OCI-LY7 (cell line): Measurements from ENCODE around the gene SNAP47. TPM values are rescaled to one million over a fixed set of nuclear protein-coding genes. Genes with fewer than 3 reads are reported as not detected.

Source experiments
- BruUV-seq: library from RNA; stranded (reverse); fragments of 400-500 nt; replicated peaks from 2 replicates; lab custom pipeline; 2021; lab: Mats Ljungman, UMichigan
- CTCF ChIA-PET: fragments of 300-600 bp; sonication (Branson Sonifier 250); formaldehyde crosslinking; loops from one replicate; lab custom pipeline; 2022; ENCODE audit warnings: antibody characterized with exemption; ENCODE audit not compliant: unreplicated experiment; lab: Charles Lee
- POLR2A ChIA-PET: fragments of 300-600 bp; sonication (Branson Sonifier 250); formaldehyde crosslinking; loops from one replicate; lab custom pipeline; 2022; ENCODE audit warnings: antibody characterized with exemption; lab: Charles Lee
- DNase-seq: peaks from one replicate; pipeline ENCODE4 v3.0.0-alpha.2; 2015; ENCODE audit warnings: low spot score
- H2AFZ ChIP-seq: fragments of 200-600 bp; sonication (generic), shearing (Covaris generic); 2 replicates; pipeline ENCODE4 v1.6.1; 2014; ENCODE audit warnings: mild to moderate bottlenecking, antibody characterized with exemption, low read length, moderate library complexity
- H3K27ac ChIP-seq: fragments of 200-600 bp; sonication (generic); 2 replicates; pipeline ENCODE4 v1.5.1; 2014; ENCODE audit warnings: mixed run types, low read depth, mild to moderate bottlenecking, moderate library complexity, low read length, inconsistent platforms; ENCODE audit not compliant: poor library complexity, severe bottlenecking
- H3K36me3 ChIP-seq: fragments of 200-600 bp; sonication (generic); 2 replicates; pipeline ENCODE4 v1.6.1; 2014; ENCODE audit warnings: mild to moderate bottlenecking, antibody characterized with exemption, low read length, moderate library complexity, mixed read lengths; ENCODE audit not compliant: insufficient read depth
- H3K4me1 ChIP-seq: fragments of 200-600 bp; sonication (generic); 2 replicates; pipeline ENCODE4 v1.5.1; 2014; ENCODE audit warnings: mild to moderate bottlenecking, low read length; ENCODE audit not compliant: insufficient read depth, poor library complexity, severe bottlenecking
- H3K4me2 ChIP-seq: fragments of 200-600 bp; sonication (generic); 2 replicates; pipeline ENCODE4 v1.6.1; 2014; ENCODE audit warnings: mild to moderate bottlenecking, low read length
- H3K4me3 ChIP-seq: fragments of 200-600 bp; sonication (generic); 2 replicates; pipeline ENCODE4 v1.5.1; 2014; ENCODE audit warnings: mild to moderate bottlenecking, low read depth, low read length; ENCODE audit not compliant: poor library complexity, severe bottlenecking
- H3K79me2 ChIP-seq: fragments of 200-600 bp; sonication (generic); 2 replicates; pipeline ENCODE4 v1.6.1; 2016; ENCODE audit warnings: low read depth, mild to moderate bottlenecking, low read length, moderate library complexity, mixed read lengths; ENCODE audit not compliant: insufficient read depth
- H3K9me2 ChIP-seq: fragments of 200-600 bp; sonication (generic); 2 replicates; pipeline ENCODE4 v1.6.1; 2016; ENCODE audit warnings: mild to moderate bottlenecking, low read length, mixed read lengths; ENCODE audit not compliant: insufficient read depth
- H3K9me3 ChIP-seq: fragments of 200-600 bp; sonication (generic); 2 replicates; pipeline ENCODE4 v1.6.1; 2014; ENCODE audit warnings: mild to moderate bottlenecking, mixed run types, low read length, mixed read lengths
- H4K20me1 ChIP-seq: fragments of 200-600 bp; sonication (generic); 2 replicates; pipeline ENCODE4 v1.6.1; 2014; ENCODE audit warnings: mild to moderate bottlenecking, antibody characterized with exemption, low read length, moderate library complexity, mixed read lengths; ENCODE audit not compliant: insufficient read depth
- CTCF ChIP-seq: fragments of 200-600 bp; sonication (generic); conservative IDR thresholded peaks from 2 replicates; pipeline ENCODE4 v1.5.1; 2014; ENCODE audit warnings: mild to moderate bottlenecking, antibody characterized with exemption, low read length, moderate library complexity, mixed read lengths
- EZH2phosphoT487 ChIP-seq: fragments of 200-600 bp; sonication (generic); IDR thresholded peaks from 2 replicates; pipeline ENCODE4 v1.6.1; 2018; ENCODE audit warnings: low read depth, borderline replicate concordance, mild to moderate bottlenecking, mixed run types, antibody characterized with exemption, low read length, moderate library complexity, mixed read lengths
- intact Hi-C: fragments of 100-400 bp; cut with micrococcal nuclease; formaldehyde crosslinking; loops from one replicate; pipeline ENCODE4 v1.10.0; 2022; ENCODE audit not compliant: unreplicated experiment
- total RNA-seq, 2 experiments: library from RNA; depleted of rRNA in 1 of 2; stranded (reverse); fragments of >200 nt in 1 of 2; shearing (Covaris generic) in 1 of 2; gene quantifications; 2 replicates each; pipeline ENCODE4 v1.2.3, GENCODE V29; 2014 to 2022

Gene SNAP47
- total RNA-seq, 2 experiments from 2014 or later = 29.8 to 44.2 TPM

DNA sequence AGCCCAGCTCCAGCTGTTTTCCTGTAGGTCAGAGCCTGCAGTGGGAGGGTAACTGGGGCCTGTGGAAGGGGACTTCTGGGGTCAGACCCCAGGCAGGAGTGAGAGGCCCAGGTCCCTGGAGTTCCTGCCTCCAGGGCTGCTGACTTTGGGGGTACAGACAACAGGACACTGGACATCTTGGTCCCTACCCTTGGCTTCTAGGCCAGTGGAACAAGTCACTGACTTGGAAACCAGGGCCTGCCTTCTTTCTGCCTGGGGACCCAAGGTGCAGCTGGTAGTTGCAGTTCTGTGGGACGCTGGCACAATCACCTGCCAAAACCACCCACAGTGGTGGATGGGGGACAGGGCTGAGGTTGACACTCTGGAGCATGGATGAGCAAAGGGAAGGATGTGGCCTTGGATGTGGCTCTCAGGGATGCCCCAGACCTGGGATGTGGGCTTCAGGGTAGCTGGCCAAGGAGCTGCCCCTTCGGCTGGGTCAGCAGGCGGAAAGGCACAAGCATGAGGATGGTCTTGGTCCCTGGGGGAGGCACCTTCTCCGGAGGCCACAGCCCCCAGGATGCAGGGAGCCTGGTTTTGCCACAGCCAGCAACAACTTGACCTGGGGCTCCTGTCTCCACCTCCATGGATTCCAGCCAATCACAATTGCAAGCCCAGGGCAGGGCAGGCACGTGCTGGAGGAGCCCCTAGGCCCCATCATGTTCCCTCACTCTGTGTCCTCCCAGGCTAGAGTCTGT, 5.9 kb upstream of the SNAP47 start:
- no TSS peak for BruUV-seq
- POLR2A ChIA-PET = no interaction called here

DNA sequence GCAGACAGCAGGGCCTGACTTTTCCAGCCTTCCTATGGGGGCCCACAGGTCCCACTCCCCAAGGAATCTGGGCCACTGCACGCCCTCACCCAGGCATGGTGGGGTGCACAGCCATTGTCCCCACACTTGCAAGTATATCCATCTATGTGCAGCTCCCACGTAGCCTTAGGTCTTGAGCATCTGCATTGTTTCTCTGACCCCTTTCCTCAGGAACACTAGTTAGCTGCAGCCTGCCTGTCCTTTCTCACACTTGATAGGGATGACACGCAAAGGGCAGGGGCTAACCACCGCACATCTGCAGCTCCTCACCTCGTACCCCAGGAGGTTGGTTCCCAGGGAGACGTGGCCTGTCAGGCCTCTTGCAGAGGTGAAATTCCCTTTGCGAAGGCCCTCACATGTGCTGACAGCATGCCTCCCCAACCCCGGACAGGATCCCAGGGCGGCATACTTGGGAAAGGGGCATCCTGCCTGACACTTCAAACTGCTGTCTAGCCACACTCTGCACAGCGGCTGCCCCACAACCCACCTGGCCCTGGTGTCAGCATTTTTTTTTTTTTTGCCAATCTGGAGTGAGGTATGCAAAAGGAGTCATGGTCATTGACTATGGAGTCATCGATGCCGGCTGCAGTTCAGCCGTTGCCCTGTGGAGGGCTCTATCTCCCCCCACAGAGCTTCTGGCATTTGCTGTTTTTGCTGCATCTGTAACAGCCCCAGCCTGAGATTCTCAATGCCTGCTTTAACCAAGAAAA, 5.2 kb upstream of the SNAP47 start:
- DNase-seq = peak; percentile 69
- peaks cover 24% of the 10 kb centered on the region for H3K36me3 ChIP-seq
- H3K79me2 ChIP-seq = peaks cover 13% of the 10 kb centered on the region
- H3K4me2 ChIP-seq = no peak overlapping the region
- BruUV-seq = no TSS peak
- H3K4me3 ChIP-seq = no peak overlapping the region
- H2AFZ ChIP-seq = no peak overlapping the region
- H3K9me3 ChIP-seq = no peaks in the 10 kb centered on the region
- H3K9me2 ChIP-seq = no peaks in the 10 kb centered on the region
- TF ChIP-seq CTCF (peak; percentile 79), EZH2phosphoT487 (no peak)
- intact Hi-C loops = loop anchor here (5.0 kb wide), 3 partner anchors 57 to 248 kb away; partner anchors contain the start of gene ZNF678
- H4K20me1 ChIP-seq = peaks cover 5% of the 10 kb centered on the region; the same call in 1 of the 2 replicates
- ChIA-PET POLR2A (interaction anchor here (0.5 to 0.7 kb wide), 2 partner anchors 363 to 970 kb away, joined by 3 read pairs; no protein-coding TSS in a partner anchor), CTCF (no interaction called here)
- H3K4me1 ChIP-seq = peaks cover 39% of the 10 kb centered on the region
- no peak overlapping the region for H3K27ac ChIP-seq

More for the DNA sequence above, 5.9 kb upstream of the SNAP47 start:
- intact Hi-C loops = loop anchor here (5.0 kb wide), 3 partner anchors 58 to 247 kb away; partner anchors contain the start of gene ZNF678
- H3K36me3 ChIP-seq = peaks cover 24% of the 10 kb centered on the region
- H3K9me3 ChIP-seq = no peaks in the 10 kb centered on the region
- DNase-seq = no peak
- no peak for TF ChIP-seq EZH2phosphoT487
- CTCF ChIA-PET = no interaction called here
- H3K79me2 ChIP-seq = peaks cover 7% of the 10 kb centered on the region
- peaks cover 39% of the 10 kb centered on the region for H3K4me1 ChIP-seq
- H2AFZ ChIP-seq = no peak overlapping the region
- peak overlapping the region; percentile 69 for H3K4me3 ChIP-seq
- H4K20me1 ChIP-seq = peaks cover 5% of the 10 kb centered on the region; the same call in 1 of the 2 replicates
- H3K27ac ChIP-seq = peak overlapping the region; percentile 10
- H3K4me2 ChIP-seq = peak overlapping the region; percentile 80
- H3K9me2 ChIP-seq = no peaks in the 10 kb centered on the region

GRCh38 chr1:227730630-227731151, 4.5 kb upstream of the SNAP47 start:
- DNase-seq = no peak
- no peak overlapping the region for H3K27ac ChIP-seq
- H3K9me2 ChIP-seq = no peaks in the 10 kb centered on the region
- H3K36me3 ChIP-seq = peaks cover 24% of the 10 kb centered on the region
- H3K9me3 ChIP-seq = no peaks in the 10 kb centered on the region
- peaks cover 39% of the 10 kb centered on the region for H3K4me1 ChIP-seq
- BruUV-seq = no TSS peak
- ChIA-PET CTCF (interaction anchor here (0.9 kb wide), 1 partner anchor 14 kb away, joined by 4 read pairs; no protein-coding TSS in a partner anchor), POLR2A (interaction anchor here (0.5 to 0.7 kb wide), 2 partner anchors 363 to 971 kb away, joined by 3 read pairs; no protein-coding TSS in a partner anchor)
- TF ChIP-seq EZH2phosphoT487 = no peak
- 0 out of 2 replicates have a peak, but pooled peaks have one; percentile 40 for TF ChIP-seq CTCF
- no peak overlapping the region for H2AFZ ChIP-seq
- peaks cover 17% of the 10 kb centered on the region for H3K79me2 ChIP-seq
- peaks cover 5% of the 10 kb centered on the region; the same call in 1 of the 2 replicates for H4K20me1 ChIP-seq
- intact Hi-C loops = no loop called here
- no peak overlapping the region for H3K4me3 ChIP-seq
- H3K4me2 ChIP-seq = no peak overlapping the region
